SK-N-SH treated with all-trans-retinoic acid at 6 μM for 48 hours (cell line): ENCODE results near the gene GSS.

Experiments used
- ISL1 ChIP-seq: fragments of 250-450 bp; sonication (Bioruptor Pico); IDR thresholded peaks from 2 replicates; pipeline ENCODE4 v2.1.2; 2022; ENCODE audit warnings: mild to moderate bottlenecking, moderate library complexity
- TF ChIP-seq, protein P1 (sequence below): fragments of 250-450 bp; sonication (Bioruptor Pico); IDR thresholded peaks from 2 replicates; pipeline ENCODE4 v1.8.0; 2021; ENCODE audit warnings: low read depth, mild to moderate bottlenecking, moderate library complexity, borderline replicate concordance
- TF ChIP-seq, protein P2 (sequence below): fragments of 250-450 bp; sonication (Bioruptor Pico); IDR thresholded peaks from 2 replicates; pipeline ENCODE4 v1.5.1; 2020; ENCODE audit warnings: low read depth, mild to moderate bottlenecking, moderate library complexity

DNA sequence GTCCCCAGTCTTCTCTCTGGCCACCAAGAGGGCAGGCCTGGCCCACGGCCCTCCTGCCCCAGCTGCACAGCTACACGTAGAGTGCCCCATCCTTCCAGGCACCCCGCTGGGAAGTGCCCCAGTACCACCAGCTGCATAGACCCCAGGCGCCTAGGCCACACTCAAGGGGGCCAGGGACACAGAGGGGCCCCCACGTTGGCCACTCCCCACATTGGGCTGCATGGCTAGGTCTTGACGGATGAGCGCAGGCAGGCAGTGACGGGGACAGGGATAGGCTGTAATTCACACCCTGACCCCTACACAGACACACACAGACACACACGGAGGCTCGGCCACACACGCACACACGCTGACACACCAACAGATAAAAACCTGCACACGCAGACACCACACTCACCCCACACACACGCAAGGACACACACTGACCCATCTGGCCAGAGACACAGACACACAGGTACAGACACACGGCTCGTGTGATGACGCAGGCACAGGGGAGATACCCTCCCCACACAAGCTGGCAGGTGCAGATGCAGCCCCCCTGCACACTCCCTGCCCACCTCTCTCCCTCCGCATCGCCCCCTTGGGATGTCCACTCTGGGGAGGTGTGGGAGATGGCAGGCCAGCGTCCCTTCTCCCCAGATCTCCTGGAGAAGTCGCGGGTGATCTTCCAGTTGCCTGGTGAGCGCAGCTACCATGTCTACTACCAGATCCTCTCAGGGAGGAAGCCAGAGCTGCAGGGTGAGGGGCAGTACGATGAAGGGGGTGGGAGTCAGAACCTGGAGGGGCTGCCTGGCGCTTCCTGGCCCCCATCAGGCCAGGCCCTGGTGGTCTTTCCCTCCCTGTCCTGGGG, 30.1 kb upstream of the GSS start:
- TF ChIP-seq, protein P1, sequence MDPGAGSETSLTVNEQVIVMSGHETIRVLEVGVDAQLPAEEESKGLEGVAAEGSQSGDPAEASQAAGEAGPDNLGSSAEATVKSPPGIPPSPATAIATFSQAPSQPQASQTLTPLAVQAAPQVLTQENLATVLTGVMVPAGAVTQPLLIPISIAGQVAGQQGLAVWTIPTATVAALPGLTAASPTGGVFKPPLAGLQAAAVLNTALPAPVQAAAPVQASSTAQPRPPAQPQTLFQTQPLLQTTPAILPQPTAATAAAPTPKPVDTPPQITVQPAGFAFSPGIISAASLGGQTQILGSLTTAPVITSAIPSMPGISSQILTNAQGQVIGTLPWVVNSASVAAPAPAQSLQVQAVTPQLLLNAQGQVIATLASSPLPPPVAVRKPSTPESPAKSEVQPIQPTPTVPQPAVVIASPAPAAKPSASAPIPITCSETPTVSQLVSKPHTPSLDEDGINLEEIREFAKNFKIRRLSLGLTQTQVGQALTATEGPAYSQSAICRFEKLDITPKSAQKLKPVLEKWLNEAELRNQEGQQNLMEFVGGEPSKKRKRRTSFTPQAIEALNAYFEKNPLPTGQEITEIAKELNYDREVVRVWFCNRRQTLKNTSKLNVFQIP (CRISPR knock-in tag), result no peak
- TF ChIP-seq ISL1 (CRISPR knock-in tag), result no peak
- TF ChIP-seq, protein P2, sequence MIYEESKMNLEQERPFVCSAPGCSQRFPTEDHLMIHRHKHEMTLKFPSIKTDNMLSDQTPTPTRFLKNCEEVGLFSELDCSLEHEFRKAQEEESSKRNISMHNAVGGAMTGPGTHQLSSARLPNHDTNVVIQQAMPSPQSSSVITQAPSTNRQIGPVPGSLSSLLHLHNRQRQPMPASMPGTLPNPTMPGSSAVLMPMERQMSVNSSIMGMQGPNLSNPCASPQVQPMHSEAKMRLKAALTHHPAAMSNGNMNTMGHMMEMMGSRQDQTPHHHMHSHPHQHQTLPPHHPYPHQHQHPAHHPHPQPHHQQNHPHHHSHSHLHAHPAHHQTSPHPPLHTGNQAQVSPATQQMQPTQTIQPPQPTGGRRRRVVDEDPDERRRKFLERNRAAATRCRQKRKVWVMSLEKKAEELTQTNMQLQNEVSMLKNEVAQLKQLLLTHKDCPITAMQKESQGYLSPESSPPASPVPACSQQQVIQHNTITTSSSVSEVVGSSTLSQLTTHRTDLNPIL, result no peak
